ENCODE data around the gene RETN.

Gene RETN, protein sequence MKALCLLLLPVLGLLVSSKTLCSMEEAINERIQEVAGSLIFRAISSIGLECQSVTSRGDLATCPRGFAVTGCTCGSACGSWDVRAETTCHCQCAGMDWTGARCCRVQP

DNA sequence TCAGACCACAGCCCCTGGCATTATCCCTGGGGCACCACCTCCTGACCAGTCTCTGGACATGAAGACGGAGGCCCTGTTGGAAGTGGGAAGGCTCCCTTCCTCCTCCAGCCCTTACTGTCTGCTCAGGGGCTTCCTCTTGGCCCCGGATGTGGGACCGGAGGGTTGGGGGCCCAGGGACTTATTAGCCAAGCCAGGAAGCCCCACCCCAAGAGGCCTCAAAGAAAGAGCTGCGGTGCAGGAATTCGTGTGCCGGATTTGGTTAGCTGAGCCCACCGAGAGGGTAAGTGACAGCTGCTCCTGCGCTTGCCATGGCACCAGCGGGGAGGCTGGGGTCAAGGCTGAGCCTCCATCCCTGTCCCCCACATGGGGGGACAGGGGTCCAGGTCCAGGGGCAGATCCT lies at the start of gene RETN:
TSS of gene RETN (plus strand) at position 208 of the 400 bp plus-strand sequence. CDS start 278 bp downstream, outside the sequence.
- no peak for DNase-seq

DNA sequence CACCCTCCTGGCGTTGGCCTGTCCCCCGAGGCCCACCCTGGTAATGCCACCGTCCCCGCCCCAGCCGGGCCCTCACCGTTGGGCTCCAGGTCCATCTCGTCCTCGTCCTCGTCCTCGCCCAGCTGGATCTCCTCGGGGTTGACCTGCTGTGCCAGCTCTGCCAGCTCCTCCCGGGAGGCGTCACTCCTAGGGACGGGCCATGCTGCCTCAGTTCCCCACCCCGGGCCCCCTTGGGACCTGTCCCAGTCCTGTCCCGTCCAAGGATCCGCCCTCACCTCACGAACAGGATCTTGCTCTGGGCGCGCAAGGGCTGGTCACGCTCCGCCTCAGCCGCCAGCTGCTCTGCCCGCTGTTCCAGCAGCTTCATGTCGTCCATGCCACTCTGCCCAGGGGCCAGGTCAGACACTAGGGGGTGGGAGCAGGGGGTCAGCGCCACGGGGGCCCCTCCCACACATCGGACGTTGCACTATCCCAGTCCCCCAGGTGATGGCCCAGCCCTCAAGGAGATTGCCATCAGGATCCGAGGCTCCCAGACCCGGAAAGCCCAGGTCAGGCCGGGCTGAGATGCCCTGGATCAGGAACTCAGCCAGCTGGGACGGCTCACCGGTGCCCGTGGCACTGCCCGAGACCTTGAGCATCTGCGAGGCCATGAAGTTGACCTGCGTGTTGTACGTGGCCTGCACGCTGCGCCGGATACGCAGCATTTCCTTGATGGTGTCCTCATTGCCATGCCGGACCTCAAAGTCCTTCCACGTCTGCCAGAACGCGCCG lies 49.0 kb upstream of the RETN start:
- no peak for DNase-seq

DNA sequence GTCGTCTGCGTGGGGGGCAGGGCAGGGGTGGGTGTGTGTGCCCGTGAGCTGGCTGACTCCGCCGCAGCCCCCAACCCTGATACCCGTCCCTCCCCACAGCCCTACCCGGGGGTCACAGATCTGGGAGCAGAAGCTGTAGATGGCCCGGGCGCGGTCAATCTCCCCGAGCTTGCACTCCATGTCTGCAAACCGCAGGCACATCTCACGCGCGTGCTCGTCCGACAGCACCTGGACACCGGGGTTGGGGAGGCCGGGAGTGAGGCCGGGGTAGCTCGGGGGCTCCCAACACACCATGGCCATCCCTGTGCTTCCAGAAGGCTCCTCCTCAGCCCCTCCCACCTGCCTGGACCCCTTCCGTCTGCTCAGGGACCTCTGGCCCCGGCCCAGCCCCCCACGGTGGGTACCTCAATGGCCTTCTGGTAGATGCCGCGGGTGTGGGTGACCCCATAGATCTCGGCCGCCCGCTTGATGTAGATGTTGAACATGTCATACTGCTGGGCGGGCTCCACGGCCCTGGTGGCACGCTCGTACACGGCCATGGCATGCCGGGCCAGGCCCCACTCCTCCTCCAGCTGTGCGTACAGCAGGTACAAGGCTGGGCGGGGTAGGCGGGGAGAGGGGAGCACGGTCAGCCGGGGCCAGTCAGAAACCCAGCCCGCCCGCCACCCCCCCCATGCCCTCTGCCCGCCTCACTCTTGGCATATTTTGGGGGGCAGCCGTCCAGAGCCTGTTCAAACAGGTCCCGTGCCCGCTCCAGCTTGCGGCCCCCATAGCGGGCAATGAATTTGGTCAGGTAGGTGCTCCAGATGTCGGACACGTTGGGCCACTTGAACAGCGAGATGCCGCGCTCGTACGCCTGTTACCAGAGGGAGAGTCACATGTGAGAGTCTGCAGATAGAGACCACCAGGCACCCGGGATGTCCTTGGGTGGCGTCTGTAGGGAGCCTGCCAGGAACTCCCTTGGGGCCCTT lies 48.1 kb upstream of the RETN start:
- DNase-seq, result no peak

DNA sequence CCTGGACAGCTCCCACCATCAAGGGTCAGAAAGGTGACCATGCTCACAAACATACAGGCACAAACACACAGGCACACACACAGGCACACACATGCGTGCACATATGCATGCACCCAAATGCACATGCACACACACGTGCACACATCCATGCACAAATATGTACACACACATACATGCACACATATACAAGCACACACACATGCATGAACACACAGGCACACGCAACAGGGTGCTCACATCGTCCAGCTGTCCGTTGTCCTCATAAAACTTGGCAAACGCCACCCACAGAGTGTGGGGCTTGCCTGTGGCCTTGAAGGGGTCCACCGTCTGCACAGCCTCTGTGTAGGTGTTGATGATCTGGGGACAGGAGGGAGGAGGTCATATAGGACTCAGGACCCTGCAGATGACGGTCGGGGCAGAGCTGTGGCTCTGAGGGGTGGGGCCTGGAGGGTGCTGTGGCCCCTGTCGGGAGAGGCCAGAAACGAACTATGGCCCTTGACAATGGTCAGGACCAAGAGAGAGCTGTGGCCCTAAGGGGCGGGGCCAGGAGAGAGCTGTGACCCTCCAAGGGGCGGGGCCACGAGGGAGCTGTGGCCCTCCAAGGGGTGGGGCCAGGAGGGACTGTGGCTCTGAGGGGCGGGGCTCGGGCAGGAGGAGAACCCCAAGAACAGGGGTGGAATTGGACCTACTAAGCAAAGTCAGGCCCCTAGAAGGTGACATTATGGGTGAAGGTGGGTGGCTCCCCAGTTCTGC lies 45.7 kb upstream of the RETN start:
- no peak for DNase-seq

DNA sequence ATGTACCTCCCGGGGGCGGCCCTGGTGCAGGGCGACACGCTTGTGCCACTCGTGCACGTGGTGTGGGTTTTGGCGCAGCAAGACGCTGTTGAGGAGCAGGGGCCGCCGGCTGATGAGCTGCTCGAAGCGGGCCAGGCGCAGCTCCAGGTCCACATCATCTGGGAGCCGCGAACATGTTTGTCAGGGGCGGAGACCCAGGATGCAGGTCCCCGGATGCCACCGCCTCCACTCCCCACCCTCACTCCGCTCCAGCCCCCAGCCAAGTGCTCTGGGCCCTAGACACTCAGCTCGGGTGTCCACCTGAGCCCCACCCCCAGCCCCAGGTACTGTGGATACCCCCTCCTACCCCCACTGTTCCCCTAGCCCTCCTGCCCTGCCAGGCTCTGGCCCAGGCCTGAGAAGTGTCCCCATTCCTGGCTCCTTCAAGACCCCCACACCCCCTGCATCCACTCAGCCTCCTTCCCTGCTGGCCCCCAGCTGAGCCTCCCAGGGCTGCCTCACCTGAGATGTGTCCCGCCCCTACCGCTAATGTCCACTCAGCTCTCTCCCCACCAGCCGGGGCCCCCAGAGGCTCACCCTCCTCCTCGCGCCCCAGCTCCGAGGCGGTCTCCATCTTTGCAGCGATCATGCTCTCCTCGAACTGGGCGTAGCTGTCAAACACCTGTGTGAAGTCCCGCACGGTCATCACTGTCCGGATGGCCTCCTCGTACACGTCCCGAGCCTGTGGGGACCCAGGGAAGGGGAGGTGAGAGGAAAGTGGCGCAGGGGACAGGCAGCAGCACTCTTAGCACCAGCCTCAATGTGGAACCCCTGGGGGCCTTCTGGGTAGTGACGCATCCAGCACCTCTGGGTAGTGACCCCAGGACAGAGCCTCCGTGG lies 44.9 kb upstream of the RETN start:
- no peak for DNase-seq

DNA sequence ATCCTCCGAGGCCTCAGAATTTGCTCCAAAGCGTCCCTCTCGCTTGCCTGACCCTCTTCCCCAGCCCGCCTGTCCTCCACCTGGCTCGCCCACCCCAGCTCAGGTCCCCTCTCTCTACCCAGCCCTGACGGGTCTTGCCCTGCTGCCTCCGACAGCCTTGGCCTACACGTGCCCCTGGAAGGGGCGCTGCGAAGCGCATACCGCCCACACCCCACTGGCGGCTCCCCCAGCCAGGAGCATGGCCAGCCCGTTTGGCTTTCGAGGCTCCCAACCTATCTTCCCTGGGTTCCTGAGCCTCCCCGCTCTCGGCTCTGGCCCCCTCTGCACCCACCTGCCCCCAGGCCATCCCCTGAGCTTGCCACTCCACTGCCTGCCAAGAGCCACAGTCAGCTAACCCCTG lies 44.0 kb upstream of the RETN start:
- DNase-seq, result no peak

DNA sequence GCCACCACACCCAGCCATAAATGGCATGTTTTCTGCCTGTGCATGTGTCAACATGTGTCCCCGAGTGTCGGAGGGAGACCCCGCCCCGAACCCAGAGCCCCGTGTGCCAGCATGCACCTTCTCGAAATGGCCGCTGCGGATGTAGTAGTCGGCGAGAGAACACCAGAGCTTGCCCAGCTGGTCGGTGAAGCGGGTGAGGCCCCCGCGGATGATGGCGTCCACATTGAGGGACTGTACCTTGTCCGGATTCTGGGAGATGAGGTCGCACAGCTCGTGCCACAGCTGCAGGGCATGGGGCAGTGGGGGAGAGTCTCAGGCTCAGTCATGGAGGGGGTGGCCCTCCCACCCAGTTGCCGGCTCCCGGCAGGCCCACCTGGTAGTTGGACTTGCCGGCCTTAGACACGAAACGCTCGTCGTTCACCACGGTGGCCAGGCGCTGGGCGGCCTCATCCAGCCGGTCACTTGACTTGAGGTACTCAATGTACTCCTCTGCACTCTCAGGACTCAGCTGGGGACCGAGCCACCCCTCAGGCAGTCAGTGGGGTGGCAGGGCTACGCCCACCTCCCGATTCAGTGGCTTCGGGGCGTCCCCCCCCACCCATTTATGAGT lies 43.0 kb upstream of the RETN start:
- no peak for DNase-seq

DNA sequence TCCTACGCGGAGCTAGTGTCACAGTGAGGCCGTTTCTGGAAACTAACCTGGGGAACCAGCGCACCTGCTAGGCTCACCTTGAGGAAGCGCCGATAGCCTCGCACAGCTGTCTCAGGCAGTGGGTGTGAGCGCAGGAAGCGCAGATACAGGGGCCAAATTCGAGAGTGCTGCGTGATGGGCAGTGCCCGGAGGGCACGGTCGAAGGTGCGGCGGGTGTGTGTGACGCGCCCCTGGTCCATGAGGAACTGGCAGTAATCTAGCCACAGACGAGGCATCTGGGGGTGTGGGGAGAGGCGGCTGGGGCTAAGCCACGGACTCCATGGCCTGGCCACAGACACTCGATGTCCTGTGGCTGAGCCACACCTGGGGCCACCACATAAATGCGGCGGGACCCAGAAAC lies 41.7 kb upstream of the RETN start:
- no peak for DNase-seq

DNA sequence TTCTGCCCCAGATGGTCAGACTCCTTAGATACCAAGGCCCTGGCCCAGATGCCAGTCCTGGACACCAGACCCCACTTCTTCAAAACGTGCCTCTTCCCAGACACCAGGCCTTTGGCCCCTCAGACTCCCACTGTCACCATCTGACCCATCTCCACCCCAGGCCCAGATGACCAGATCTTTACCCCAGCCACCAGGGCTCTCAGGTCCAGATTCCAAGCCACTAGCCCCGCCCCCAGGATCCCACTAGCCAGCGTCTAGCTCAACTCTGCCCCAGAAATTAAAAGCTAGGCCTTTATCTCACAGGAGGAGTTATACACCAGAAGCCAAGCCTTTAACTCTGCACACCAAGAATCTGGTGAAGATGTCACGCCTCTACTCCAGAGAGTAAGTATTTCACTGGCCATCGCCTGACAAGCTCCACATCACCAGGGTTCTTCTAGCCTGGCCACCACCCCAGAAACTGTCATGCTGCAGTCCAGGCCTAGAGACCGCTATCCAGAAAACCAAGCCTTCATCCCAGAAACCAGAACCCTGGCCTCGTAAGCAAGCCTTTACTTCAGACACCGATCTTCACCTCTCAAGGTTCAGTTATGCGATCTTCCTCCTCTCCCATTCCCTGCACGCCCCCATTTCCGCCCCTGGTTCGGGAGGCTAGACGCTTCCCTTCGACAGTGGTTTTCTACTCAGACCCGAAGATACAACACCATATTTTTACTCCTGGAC lies 40.1 kb upstream of the RETN start:
- no peak for DNase-seq

DNA sequence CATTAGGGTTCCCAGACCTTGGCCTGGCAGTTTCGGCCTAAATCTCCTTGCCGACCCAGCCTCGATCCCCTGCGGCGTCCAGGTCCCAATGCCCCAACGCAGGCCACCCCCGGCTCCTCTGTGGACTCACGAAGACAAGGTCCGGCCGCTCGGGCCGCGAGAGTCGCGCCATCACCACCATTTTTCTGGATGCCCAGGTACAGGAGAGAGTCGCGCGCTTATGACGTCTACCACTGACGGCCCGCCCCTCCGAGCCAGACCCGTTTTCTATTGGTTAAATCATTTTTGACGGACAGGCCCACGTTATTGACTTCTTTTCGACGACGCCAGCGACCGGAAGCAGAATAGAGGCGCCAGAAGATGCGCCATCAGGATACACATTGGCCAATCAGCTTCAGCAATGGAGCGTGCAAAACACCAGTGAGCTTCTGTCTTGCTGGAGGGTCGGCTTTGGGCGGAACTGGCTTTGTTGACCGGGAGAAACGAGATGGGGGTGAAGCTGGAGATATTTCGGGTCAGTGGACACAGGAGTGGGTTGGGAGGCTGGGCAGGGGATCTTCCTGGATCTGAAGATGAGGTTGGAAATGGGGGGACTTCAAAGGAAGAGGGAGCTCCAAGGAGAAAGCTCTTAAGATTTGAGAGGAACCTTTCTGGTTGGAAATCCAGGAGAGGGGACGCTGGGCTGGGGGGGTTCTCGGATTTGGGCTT lies 39.3 kb upstream of the RETN start, which contains the start of the genes PET100 and XAB2:
TSS of gene PET100 (plus strand) at position 447 of the 708 bp plus-strand sequence. CDS start at position 488, 41 bp downstream.
TSS of gene XAB2 (minus strand) at position 199 of the 708 bp plus-strand sequence. CDS start at position 181, 18 bp downstream.
- peak; percentile 99 for DNase-seq

DNA sequence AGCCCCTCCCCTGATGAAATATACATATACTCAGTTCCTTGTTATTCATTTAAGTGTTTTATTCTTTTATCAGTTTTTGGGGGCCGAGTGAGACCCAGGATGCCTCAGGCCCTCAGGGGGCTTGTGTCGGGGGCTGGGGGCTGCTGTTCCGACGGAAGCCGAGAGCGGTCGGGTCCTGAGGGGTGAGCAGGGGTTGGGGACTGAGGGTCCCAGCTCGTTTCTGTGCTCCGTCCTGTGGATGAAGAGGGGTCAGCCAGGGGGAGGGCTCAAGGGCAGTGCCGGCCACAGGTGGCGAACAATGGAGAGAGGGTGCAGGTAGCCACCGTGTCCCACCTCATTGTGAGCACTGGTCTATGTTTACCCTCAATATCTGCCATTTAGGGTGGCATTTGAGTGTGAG lies 37.3 kb upstream of the RETN start:
- DNase-seq, result no peak

DNA sequence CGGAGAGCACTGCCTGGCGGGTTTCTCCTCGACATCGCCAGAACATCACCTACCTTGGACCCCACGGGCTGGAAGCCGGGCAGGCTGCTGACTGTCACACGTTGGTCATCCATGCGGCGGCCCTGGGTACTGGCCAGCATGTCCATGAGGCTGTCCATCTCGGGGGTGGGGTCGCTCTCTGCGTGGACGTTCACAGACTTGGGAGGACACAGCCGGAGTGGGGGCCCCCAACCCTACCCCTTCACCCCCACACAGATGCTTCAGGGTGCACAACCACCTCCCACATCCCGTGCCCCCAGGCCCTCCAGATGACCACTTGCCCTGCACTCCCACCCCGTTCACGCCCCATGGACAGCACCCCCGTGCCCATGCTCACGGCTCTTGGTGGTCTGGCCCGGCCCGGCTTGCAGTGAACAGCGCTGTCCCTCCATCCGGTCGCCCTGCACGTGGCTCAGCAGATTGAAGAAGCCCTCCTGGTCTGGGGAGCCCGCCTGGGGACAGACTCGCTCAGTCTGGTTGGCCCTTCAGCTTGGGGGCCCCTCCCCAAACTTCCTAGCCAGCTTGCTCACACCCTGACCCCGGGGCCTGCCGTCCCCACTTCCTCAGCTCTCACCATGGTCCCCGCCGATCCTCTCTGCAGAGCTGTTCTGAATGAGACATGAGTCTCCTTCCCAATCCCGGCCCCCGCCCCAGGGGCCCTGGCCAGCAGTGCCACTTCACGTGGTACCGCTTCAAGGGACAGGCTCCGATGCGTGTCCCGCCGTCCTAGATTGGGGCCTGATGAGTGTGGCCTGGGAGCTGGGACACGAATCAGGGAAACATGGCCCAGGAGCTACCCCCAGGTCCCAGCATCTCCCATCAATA lies 36.3 kb upstream of the RETN start:
- no peak for DNase-seq

DNA sequence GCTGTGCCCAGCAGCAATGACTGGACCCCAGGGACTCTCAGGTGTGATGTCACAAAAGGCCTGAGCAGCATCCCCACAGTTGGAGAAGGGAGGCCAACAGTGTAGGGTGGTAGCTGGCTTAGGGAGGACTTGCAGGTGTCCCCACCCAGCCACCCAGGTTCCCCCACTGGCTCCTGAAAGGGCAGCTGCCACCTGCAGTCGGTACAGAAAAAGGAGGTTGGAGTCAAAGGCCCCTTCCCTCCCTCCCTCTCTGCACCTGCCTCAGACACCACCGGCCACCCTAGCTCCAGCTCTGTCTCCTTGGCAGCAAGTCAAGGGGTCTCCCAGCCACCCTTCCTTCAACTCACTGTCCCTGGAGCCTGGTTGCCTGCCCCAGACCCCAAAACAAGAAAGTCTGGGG lies 35.2 kb upstream of the RETN start, which contains the start of gene PCP2:
TSS of gene PCP2 (minus strand) at position 22 of the 400 bp plus-strand sequence. CDS start 262 bp downstream, outside the sequence.
- DNase-seq, result no peak

DNA sequence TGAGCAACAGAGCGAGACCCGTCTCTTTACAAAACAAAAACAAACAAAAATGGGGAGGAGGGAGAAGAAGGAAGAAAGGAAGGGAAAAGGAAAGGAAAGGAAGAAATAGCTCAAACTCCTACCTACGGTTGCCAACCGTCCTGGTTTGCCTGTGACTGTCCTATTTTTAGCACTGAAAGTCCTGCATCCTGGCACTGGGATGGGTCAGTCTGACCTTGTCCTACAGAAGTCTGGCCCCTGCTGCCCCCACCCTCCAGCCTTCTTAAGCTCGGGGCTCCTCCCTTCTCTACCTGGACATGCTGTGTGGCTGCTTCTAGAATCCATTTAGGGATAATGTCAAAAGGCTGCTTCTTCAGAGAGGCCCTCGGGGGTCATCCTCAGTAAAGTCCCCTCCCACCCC lies 33.2 kb upstream of the RETN start:
- no peak for DNase-seq

DNA sequence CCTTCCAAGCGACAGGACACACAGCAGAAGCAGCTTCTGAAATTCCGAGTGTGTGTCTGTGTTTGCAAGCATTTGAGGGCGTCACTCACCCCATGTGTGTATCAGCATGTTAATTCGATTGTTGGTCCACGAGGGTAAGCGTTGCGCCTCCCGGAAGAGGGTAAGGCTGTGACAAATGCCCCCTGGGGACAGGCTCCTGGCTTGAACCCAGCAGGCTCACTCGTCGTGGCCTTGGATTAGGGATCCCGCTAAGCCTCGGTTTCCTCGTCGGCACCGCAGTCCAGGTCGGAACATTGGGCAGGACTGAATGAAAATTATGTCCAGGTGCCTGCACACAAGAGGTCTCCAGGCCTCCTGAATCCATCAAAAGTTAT lies 32.5 kb upstream of the RETN start:
- DNase-seq, result no peak

DNA sequence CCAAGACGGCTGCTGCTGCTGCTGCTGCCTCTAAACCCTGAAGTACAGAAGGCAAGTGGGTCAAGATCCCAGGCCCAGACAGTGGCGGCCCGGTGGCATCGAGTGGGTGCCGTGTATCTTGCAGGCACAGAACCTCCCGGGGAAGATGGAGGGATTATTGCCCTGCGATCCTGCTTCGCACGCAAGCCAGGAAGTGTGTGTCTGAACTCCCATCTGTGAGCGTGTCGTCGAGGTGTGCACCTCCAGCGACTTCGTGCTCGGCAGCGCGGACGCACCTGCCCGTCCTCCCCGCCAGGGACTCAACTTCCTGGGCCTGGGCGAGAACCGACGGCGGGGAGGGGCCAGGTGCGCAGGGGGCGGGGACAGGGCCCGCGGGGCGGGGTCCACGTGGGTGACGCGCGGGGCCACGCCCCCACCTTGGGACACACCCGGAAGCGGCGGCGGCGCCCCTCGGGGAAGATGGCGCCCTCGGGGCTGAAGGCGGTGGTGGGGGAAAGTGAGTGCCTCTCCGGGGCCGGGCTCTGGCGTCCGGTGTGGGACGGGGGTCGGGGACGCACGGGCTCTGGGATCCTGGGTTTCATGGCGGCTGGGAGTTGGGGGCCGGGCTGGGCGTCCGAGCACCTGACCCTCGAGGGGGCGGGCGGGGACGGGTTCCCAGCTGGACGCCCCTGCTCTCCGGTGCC lies 32.0 kb upstream of the RETN start, which contains the start of gene STXBP2:
TSS of gene STXBP2 (plus strand) at position 420 of the 683 bp plus-strand sequence. CDS start at position 460, 40 bp downstream.
- peak; percentile 38 for DNase-seq

DNA sequence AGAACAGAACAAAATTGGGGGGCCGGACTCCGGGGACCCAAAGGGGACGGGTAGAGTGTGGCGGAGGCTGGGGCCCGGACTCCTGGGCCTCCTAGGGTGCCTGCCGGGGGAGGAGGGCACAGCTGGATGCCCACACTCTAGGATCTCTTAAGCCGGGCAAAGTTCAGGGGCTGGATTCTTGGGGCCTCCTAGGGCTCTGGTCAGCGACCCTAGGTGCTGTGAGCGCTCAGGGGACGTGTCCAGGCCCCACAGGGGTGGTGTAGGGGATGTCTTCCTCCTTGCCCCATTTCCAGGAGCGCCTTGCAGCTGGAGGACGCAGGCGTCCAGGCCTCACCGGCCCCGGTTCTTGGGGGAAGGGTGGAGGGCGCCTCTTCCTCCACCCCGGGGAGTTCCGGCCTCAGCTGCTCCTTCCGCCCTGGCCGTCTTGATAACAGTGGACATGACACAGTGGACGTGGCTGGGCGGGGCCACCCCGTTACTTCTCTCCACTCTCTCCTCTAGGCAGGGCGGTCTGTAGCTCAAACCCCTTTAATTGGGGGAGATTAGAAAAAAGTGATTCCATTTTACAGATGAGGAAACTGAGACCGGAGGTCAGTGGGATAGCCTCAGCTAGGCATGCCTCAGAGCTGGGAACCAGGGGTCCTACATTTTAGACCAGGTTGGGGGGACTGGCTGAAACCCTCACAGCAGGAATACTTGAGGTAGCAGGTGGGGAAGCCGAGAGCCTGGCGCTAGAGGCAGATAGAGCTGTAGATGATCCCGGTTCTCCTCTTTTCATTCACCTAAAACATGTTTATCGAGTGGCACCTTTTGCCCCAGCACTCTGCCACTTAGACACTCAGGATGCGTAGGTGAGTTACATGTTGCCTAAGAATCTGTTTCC lies 31.2 kb upstream of the RETN start:
- no peak for DNase-seq

Data from EL (cell line).